HG02763 (cell line): ENCODE measurements around the gene NR3C1.
"Not testable (repeated sequence)": the region's sequence is repeated elsewhere in the genome, so short reads cannot be mapped to it uniquely, and the experiment has no call there.

ENCODE experiments used
- ATAC-seq: cut with Tn5 transposase; IDR thresholded peaks from one replicate; pipeline ENCODE4 v1.9.1; 2021; ENCODE audit warnings: mild to moderate bottlenecking, moderate library complexity; ENCODE audit not compliant: unreplicated experiment

Gene NR3C1

GRCh38 chr5:143340891-143341685, 62.4 kb downstream of the NR3C1 start:
- ATAC-seq = no peak

GRCh38 chr5:143338658-143339366, 64.7 kb downstream of the NR3C1 start:
- ATAC-seq = no peak

- ATAC-seq = no peak
Observed at GRCh38 chr5:143337946-143338345, 65.5 kb downstream of the NR3C1 start.

- ATAC-seq = no peak
Observed at GRCh38 chr5:143336485-143336884, 67.0 kb downstream of the NR3C1 start.

- ATAC-seq = no peak
Observed at GRCh38 chr5:143334903-143335302, 68.6 kb downstream of the NR3C1 start.

- ATAC-seq = not testable (repeated sequence)
Observed at GRCh38 chr5:143334380-143334779, 69.1 kb downstream of the NR3C1 start.

- ATAC-seq = no peak
Observed at GRCh38 chr5:143331956-143332355, 71.5 kb downstream of the NR3C1 start.

- no peak for ATAC-seq
Observed at GRCh38 chr5:143329843-143330242, 73.6 kb downstream of the NR3C1 start.

- ATAC-seq = no peak
Observed at GRCh38 chr5:143328589-143329220, 74.8 kb downstream of the NR3C1 start.

- ATAC-seq = not testable (repeated sequence)
Observed at GRCh38 chr5:143325086-143325485, 78.4 kb downstream of the NR3C1 start.

GRCh38 chr5:143322931-143323630, 80.4 kb downstream of the NR3C1 start:
- not testable (repeated sequence) for ATAC-seq

GRCh38 chr5:143322176-143322575, 81.3 kb downstream of the NR3C1 start:
- no peak for ATAC-seq

- ATAC-seq = no peak
Observed at GRCh38 chr5:143319437-143320227, 83.9 kb downstream of the NR3C1 start.

- no peak for ATAC-seq
Observed at GRCh38 chr5:143318833-143319232, 84.7 kb downstream of the NR3C1 start.

- no peak for ATAC-seq
Observed at GRCh38 chr5:143318270-143318669, 85.2 kb downstream of the NR3C1 start.

- no peak for ATAC-seq
Observed at GRCh38 chr5:143316844-143317631, 86.4 kb downstream of the NR3C1 start.

- no peak for ATAC-seq
Observed at GRCh38 chr5:143316337-143316736, 87.1 kb downstream of the NR3C1 start.

GRCh38 chr5:143315929-143316328, 87.6 kb downstream of the NR3C1 start:
- ATAC-seq = no peak

- no peak for ATAC-seq
Observed at GRCh38 chr5:143315214-143315613, 88.3 kb downstream of the NR3C1 start.

- no peak for ATAC-seq
Observed at GRCh38 chr5:143314659-143315058, 88.8 kb downstream of the NR3C1 start.
